Measurements from ENCODE around the gene SLC25A45.

Gene SLC25A45

GRCh38 chr11:65404638-65405339 lies 22.3 kb upstream of the SLC25A45 start:
- DNase-seq (ENCODE audit: low read depth) = no peak

DNA sequence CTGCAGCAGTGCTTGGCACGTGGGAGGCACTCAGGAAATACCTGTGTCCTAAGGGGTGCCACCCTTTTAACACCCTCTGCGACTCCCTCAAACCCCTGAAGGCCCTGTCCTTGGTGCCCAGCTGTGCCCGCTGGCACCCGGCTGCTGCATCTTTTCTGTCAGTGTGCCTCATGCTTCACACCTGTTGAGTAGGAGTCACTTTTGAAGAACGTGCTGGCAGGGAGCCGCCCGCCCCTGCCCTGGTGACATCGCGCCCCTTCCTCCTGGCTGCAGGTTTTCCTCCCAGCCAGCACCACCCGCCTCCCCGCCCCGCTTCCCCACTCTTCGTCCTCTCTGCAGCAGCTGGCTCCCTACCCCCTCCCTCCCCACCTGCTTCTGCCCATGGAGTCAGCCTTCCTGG lies 21.8 kb upstream of the SLC25A45 start:
- no peak for DNase-seq (ENCODE audit: low read depth)

DNA sequence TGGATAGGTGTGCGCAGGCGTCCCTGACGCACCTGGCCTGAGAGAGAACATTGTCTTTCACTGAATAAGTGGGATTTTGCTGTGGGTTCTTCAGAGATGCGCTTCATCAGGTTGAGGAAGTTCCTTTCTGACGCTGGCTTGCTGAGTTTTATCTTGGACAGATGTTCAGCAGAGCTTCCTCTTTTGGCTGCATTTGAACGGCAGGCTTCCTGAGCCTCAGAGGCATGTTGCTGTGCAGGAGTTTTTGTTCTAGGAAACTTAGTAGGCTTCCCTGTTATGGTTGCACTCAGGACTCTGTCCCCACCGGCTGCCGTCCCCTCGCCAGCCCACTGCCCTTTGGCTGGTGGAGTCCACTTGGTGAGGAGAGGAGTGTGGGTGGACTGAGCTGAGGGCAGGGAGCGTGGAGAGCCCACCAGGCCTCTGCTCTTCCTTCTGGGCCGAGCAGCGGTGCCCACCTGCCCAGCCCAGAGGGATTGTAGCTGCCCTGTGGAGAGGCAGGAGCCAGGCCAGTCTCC lies 21.2 kb upstream of the SLC25A45 start:
- no peak for DNase-seq (ENCODE audit: low read depth)

DNA sequence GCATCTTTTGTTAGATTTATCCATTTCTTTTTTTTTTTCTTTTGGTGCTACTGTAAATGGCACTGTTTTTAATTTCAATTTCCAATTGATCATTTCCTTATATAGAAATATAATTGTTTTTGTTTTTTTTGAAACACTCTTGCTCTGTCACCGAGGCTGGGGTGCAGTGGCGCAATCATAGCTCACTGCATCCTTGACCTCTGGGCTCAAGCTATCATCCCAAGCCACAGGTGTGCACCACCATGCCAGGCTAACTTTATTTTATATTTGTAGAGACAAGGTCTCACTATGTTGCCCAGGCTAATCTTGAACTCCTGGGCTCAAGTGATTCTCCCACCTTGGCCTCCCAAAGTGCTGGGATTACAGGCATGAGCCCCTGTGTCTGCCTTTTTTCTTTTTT lies 20.3 kb upstream of the SLC25A45 start:
- DNase-seq (ENCODE audit: low read depth) = no peak

DNA sequence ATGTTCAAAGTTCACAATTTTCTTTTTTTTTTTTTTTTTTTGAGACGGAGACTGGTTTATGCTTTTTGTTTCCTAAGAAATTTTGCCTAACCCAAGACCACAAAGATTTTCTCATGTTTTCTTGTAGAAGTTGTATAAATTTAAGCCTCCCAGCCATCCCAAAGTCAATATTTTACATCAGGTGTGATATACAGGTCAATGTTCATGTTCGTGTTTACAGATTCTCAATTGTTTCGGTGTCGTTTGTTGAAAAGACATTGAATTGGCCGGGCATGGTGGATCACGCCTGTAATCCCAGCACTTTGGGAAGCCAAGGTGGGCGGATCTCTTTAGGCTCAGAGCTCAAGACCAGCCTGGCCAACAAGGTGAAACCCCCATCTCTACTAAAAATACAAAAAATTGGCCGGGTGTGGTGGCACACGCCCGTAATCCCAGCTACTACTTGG lies 19.4 kb upstream of the SLC25A45 start:
- DNase-seq (ENCODE audit: low read depth) = no peak

GRCh38 chr11:65401073-65401802 lies 18.8 kb upstream of the SLC25A45 start:
- DNase-seq (ENCODE audit: low read depth) = no peak

GRCh38 chr11:65400307-65401072 lies 18.0 kb upstream of the SLC25A45 start:
- no peak for DNase-seq (ENCODE audit: low read depth)

DNA sequence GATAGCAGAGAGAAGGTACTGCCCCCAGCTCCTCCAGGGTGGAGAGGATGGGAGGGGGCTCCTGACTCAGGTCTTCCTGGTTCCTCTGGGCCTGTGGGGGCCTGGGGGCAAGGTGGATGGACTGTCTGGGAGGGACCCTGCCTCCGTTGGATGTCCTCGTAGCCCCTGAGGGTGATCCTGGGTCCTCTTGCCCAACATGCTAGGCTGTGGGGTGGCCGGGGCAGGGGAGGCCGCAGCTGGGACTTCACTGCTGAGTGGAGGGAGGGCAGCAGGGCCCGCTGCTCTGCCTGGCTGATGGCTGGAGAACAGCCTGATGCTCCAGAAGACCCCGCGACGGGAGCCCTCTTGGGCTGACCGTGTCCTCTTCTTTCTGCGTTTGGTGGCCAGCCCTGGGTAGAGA lies 17.4 kb upstream of the SLC25A45 start:
- DNase-seq (ENCODE audit: low read depth) = no peak

- no peak for DNase-seq (ENCODE audit: low read depth)
Observed at GRCh38 chr11:65399249-65399648, 16.8 kb upstream of the SLC25A45 start.

GRCh38 chr11:65398362-65398910 lies 16.0 kb upstream of the SLC25A45 start:
- no peak for DNase-seq (ENCODE audit: low read depth)

DNA sequence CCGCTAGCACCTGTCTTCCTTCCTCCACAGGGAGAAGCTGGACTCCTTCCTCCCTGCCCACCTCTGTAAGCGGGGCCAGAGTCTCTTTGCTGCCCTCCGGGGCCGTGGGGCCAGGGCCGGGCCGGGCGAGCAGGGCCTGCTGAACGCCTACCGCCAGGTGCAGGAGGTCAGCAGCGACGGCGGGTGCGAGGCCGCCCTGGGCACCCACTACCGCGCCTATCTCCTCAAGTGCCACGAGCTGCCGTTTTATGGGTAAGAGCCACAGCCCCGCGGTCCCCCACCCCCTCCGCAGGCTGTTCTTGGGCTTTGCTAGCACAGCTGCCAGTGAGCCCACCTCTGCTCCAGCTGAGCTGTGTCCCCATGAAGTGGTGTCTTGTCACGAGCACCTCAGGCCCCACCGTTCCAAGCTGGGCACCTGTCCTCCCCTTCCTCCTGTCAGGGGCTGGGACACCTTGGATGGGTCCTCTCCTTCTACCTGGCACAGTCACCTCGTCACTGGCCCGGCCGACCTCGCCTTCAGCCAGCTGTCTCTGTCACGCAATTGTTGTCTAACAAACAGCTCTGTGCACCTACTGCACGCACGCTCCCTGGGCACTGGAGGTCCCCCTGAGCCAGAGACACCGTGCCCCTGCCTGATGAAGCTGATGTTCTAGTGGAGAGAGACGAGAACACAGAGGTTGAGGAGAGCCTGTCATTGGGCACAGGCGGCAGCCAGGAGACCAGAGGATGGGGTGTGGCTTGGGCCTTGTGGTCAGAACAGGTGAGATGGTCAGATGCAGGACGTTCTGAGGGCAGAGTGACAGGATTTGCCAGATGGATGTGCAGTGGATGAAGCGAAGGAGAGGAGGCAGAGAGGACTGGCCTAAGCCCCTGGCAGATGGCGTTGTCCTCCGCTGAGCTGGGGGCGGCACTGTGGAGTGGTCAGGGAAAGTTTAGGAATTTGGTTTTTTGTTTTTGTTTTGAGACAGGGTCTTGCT lies 14.6 kb upstream of the SLC25A45 start:
- DNase-seq (ENCODE audit: low read depth) = no peak

GRCh38 chr11:65395961-65396530 lies 13.6 kb upstream of the SLC25A45 start:
- no peak for DNase-seq (ENCODE audit: low read depth)

- no peak for DNase-seq (ENCODE audit: low read depth)
Observed at GRCh38 chr11:65394125-65394536, 11.7 kb upstream of the SLC25A45 start.

DNA sequence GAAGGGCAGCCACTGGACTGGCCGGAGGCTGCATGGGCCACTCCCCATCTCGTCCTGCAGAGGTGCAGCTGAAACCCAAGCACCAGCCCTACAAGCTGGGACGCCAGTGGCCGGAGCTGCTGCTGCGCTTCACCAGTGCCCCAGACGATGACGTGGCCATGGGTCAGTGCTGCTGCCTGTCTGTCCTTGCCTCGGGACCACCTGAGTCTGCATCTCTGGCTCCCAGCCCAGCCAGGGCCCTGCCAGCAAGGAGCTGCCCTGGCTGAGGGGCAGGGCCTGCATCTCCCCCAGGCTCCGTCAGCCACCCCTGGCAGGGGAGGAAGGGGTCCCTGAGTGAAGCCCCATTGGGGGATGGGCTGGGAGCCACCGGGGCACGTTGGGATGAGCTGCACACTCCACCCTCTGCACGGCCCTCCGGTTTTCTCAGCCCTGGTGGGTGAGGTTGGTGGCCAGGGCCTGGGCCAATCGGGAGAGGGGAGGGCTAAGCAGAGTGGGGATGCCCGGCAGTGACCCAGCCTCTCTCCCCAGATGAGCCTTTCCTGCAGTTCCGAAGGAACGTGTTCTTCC lies 11.2 kb upstream of the SLC25A45 start:
- DNase-seq (ENCODE audit: low read depth) = no peak

GRCh38 chr11:65392899-65393298 lies 10.5 kb upstream of the SLC25A45 start:
- no peak for DNase-seq (ENCODE audit: low read depth)

DNA sequence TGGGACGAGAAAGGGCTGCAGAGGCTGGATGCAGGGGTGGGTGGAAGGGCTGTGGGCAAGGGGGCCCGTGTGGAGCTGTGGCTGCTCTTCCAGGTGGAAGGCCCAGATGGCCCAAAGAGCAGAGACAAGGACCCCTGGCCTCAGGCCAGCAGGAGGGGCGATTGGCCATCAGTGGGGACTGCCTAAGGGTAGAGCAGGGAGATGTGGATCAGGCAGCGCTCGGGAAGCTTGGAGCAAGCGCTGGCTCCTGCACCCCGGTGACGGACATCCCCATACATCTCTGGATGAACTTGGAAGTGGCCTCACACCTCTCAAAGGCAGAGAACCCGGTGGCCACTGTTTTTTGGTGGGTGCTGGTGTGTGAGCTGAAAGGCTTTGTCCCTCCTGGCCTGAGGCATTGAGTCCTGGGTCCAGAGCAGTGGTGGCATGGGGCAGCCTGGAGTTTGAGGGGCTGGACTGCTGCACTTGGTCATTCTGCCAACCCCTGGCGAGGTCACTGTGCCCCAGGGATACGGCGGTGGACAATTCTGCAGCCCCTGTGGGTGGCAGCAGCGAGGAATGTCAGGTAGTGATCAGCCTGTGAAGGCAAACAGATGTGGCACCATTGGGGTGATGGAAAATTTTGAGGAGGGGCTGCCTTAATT lies 9.9 kb upstream of the SLC25A45 start:
- no peak for DNase-seq (ENCODE audit: low read depth)

DNA sequence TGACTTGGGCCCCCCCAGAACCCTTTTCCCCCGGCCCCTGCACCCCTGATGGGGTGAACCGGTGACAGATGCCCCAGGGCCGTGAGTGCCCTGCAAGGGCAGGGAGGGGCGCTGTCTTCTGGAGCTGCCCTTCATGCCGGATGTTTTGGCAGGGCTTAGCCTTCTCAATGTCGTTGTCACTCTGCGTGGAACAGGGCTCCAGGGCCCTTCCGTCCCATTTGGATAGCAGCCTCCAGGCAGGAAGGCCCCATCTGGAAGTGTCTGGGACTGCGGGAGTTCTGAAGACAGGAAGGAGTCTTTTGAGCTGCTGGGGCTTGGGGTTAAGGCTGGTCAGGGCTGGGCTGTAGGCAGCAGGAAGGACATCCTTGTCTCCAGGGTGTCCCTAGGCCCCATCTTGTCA lies 8.6 kb upstream of the SLC25A45 start:
- no peak for DNase-seq (ENCODE audit: low read depth)

- no peak for DNase-seq (ENCODE audit: low read depth)
Observed at GRCh38 chr11:65390099-65390941, 7.9 kb upstream of the SLC25A45 start.
